ENCODE results near the gene DUSP22.
"Not testable (repeated sequence)": the region's sequence is repeated elsewhere in the genome, so short reads cannot be mapped to it uniquely, and the experiment has no call there.

Gene DUSP22

DNA sequence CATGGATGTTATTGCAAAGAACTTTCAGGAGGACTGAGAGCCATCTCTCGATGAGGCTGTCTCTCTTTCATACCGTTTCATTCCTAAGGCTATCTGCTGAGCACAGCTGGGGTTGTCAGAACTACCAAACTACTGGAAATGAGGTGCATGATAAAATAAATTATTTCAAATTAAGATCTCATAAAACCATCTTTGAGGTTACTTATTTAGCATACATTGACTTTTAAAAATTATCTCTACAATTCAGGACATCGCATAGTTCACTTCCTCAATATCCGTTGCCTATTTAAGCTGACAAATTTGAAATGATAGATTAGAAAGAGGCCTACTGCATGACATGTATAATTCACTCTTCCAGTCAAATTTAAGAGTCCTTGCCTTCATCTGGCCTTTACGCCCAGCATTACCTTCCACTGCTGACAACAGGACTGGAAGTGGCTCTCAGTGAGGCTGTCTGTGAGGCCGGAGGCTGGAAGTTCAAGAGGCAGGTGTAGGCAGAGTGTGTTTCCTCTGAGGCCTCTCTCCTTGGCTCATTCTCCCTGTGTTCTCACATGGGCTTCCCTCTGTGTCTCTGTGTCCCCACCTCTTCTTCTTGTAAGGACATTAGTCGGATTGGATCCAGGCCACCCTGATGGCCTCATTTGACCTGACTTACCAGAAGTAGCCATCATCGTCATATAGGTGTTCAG is 12.8 kb upstream of the DUSP22 start:
- DNase-seq (ENCODE audit: low read depth), result no peak

DNA sequence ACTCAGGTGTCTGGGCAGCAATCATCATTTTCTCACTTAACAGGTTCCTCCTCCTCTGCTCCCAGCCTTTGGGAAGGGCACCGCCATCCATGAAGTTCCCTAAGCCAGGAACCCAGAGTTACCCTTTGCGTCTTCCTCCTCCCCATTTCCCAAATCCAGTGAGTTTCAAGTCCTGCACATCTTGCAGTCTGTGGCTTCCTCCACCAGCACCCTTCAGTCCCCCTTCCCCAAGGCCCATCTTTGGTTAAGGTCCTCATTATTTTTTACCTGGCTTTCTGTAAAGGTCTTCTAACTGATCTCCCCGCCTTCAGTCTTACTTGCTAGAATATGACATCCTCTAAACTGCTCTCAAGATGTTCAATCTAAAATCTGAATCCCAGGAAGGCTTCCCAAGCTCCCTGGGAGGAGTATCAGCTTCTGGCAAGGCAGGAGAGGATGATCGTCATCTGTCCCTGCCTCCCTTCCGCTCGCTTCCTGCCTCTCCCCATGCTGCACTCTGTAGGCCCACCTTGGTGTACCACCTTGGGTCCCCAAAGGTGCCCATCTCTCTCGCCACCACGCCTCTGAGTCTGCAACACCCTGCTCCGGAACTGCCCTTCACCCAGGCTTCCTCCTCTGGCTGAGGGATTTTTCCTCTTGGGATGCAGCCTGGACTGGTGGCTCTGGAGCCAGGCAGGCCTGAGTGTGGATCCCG is 11.4 kb upstream of the DUSP22 start:
- DNase-seq (ENCODE audit: low read depth), result no peak

GRCh38 chr6:281469-282103 is 10.7 kb upstream of the DUSP22 start:
- no peak for DNase-seq (ENCODE audit: low read depth)

GRCh38 chr6:282177-282866 is 10.0 kb upstream of the DUSP22 start:
- DNase-seq (ENCODE audit: low read depth), result no peak

DNA sequence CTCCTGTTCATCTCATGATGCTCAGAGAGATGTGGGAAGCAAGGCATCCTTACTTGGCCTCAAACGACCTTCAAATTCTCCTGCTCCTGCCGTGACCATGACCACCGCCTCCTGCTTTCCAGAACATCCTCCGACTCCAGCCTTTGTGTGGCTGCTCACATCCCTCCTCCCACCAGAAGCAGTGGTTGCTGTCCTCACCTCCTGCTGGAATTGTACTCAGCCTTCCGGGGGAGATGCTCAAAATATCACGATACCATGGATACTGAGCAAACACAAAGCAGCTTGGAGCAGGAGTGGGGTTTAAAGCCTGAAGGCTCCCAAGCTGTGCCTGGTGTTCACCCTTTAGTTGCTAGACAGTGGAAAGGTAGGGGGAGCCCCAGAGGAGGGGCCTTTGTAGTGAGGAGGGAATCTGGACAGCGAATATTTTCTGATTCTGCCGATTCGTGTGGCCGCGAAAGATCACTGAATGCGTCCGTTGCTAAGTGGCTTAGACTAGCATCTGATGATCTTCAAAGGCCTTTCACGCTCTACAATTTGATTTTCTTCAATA is 9.3 kb upstream of the DUSP22 start:
- DNase-seq (ENCODE audit: low read depth), result no peak

DNA sequence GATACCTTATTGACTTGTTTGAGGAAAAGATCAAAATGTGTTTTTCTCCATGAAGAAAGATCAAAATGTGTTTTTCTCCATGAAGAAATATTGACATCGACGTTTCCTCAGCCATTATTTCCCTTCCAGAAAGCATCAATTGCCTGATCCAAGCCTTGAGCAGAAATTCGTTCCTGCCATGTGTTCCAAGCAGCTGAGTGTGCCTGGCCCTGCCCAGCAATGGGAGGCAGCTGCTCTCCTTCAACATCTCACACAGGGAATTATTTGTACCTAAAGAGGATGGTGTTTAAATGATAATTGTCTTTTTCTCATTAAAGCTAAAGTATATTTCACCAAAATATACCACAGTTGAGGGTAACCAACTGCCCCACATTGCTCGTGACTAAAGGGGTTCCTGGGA is 7.8 kb upstream of the DUSP22 start:
- DNase-seq (ENCODE audit: low read depth), result no peak

DNA sequence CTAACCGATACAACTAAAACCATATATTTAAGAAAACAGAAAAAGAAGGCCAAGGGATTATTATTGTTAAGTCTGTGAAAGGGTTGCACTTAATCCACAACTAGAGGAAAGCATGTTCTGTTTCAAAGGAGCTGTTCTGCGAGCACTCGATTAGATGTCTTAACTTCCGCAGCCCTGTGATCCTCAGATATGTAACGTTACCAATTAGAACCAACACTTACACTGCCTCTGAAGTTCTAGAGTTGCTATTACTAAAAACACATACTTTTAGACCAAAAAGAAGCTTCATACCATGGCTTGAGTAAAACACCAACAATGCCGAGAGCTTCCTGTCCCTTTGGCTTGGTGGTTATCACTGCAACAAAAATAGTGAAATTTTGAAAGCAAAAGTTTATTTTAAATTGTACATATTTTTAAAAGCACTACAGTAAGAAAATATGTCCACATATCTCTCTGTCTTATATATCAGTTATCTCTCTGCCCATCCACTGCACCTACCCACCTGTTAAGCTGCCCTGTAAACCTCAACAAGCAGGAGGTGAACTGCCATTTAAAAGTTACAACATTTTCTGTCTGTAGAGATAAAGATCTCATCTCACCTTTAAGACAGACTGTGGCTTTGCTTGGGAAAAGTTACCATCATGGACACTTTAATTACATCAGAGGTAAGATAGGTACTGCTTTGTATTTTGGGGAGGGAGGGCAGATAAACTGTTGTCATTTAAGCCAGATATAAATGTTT is 7.1 kb upstream of the DUSP22 start:
- no peak for DNase-seq (ENCODE audit: low read depth)

GRCh38 chr6:285902-286301 is 6.4 kb upstream of the DUSP22 start:
- DNase-seq (ENCODE audit: low read depth), result not testable (repeated sequence)

GRCh38 chr6:286681-287488 is 5.4 kb upstream of the DUSP22 start:
- no peak for DNase-seq (ENCODE audit: low read depth)

DNA sequence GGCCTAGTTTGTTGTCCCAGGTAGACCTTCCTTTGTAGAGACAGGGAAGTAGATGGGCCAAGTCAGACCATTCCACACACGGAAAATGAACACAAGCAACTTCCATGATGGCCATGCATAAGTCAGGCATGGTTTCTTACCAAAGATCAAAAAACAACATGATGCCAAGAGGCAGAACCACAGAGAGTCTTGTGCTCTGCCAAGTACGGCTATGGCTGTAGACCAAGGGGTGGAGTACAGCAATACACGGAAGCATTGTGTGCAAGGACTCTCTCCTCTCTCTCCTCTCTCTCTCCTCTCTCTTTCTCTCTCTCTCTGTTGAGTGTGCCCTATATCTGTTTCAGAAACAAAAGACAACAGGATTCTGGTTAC is 4.8 kb upstream of the DUSP22 start:
- no peak for DNase-seq (ENCODE audit: low read depth)

DNA sequence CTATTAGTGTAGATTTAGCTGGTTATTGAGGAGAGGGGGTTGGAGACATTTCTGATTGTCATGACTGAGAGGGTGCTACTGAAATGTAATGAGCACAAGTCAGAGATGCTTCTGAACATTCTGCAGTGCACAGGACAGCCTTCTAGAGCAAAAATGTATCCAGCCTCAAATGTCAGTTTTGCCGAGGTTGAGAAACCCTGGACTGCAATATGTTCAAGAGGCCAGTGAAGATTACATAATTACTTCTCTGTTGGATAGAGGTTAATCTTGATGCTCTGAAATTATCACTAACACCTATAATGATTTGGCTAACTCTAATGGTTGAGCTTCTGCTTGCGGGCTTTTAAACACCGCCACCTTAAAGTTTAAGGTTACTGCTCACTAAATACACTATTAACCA is 3.4 kb upstream of the DUSP22 start:
- no peak for DNase-seq (ENCODE audit: low read depth)

DNA sequence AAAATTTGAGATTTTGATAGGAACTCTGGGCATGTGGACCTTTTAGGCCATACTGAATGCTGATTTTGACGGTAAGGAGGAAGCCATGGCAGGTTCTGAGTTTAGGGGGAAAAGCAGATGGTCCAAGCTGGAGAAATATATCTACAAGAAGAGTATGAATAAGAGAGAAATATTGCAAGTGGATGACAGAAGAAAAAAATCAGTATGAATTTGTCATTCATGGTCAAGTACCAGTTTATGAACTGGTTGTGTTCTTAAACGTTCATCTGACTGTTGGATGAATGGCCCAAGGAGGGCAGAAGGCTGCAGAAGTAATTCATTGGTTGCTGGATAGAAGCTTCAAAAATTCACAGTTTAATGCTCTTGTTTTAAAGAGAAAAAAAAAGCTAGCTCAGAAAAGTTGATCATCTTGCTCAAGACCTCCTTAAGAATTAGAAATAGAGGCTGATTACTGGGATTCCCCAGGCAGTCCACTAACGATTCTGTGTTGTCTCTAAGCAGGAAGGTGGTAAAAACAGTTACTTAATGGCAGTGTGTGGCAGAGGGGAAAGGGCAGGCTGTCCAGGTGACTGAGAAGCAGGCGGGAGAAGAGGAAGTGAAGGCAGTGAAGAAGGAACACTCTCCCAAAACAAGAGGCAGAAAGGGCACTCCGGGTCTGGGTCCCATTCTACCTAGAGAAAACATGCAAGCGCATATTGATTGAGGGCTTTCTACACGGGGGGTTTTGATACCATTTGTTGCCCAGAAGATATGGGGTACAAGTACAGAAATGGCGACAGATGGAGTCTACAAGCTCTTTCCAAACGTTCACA is 2.0 kb upstream of the DUSP22 start:
- no peak for DNase-seq (ENCODE audit: low read depth)

DNA sequence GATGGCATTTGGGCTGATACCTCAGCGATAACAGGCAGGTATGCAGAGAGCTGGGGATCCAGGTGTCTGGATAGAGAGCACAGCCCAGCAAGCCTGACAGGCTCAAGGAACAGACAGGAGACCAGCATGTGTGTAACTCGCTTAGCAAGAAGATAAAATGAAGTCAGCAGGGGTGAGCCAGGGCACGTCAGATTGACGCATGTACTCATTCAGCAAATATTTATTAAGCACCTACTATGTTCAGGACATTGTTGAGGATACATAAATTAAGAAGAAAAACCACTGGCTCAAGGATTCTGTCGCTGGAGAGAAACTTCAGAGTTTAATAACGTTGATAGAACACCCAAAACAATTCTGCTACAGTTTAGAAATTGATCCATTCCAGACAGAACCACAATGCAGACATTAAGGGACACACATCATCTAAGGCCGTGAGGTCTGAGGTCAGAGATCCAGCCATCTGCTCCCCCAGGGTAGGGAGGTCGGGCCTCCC is 1.0 kb upstream of the DUSP22 start:
- DNase-seq (ENCODE audit: low read depth), result no peak

DNA sequence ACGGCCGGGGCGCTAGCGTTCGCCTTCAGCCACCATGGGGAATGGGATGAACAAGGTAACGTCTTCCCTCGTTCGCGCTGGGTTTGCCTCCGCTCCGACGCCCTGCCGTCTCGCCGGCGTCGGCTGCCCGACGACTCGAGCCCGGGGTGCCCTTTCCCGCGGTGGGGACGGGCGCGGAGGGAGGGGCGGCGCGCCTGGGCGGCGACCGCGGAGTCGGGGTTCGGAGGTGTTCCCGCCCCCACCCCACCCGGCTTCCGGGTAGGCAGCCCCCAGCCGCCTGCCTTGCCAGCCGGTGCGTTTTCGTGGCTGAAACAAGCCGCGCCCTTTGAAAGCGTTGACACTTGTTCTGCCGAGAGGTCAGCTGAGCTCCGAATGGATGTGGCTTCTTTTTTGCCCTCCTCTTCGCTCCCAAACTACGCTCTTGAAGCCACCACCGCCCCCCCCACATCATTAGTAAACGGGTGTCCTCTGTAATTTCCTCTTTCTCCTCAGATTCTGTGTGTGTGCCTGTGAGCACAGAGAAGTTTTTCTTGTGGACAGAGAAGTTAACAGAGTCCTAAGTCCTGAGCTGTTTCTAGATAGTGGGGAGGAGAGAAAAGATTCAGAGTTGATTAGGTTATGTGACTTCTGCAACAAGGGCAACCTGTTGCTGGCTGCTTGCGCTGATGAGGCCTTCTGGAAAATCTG is 362 bp downstream of the DUSP22 start:
- DNase-seq (ENCODE audit: low read depth), result no peak

GRCh38 chr6:293193-294174 is 1.2 kb downstream of the DUSP22 start:
- DNase-seq (ENCODE audit: low read depth), result no peak

- DNase-seq (ENCODE audit: low read depth), result no peak
Measured at GRCh38 chr6:294656-295565, 2.6 kb downstream of the DUSP22 start.
